Kidney epithelial cell (primary cell): Measurements from ENCODE around the gene ZNF513. TPM values are rescaled to one million over a fixed set of nuclear protein-coding genes. Genes with fewer than 3 reads are reported as not detected.
"Not testable (repeated sequence)": the region's sequence is repeated elsewhere in the genome, so short reads cannot be mapped to it uniquely, and the experiment has no call there.

Experiments used
- DNase-seq: peaks from one replicate; pipeline ENCODE4 v3.0.0-alpha.2; 2010; ENCODE audit warnings: low read depth
- H3K27me3 ChIP-seq: 2 replicates; pipeline ENCODE4 v1.6.0; 2011; ENCODE audit warnings: low read length; ENCODE audit not compliant: control insufficient read depth, insufficient read depth
- H3K36me3 ChIP-seq: 2 replicates; pipeline ENCODE4 v1.5.1; 2011; ENCODE audit warnings: low read length; ENCODE audit not compliant: control insufficient read depth, insufficient read depth
- H3K4me3 ChIP-seq: 2 replicates; pipeline ENCODE4 v1.5.1; 2011; ENCODE audit warnings: low read depth, mild to moderate bottlenecking, control low read depth, low read length
- total RNA-seq: library from RNA; depleted of rRNA; stranded (reverse); fragments of >200 nt; gene quantifications from 2 replicates; pipeline ENCODE4 v1.2.3, GENCODE V29; 2015
- TF ChIP-seq, protein P1 (sequence below): IDR thresholded peaks from 2 replicates; pipeline ENCODE4 v1.5.1; 2011; ENCODE audit warnings: mild to moderate bottlenecking, moderate library complexity, low read length, control low read depth, inconsistent platforms; ENCODE audit not compliant: insufficient read depth, poor library complexity, severe bottlenecking

Gene ZNF513
- total RNA-seq, 1 donor from 2014 or later, result 11.5 TPM

DNA sequence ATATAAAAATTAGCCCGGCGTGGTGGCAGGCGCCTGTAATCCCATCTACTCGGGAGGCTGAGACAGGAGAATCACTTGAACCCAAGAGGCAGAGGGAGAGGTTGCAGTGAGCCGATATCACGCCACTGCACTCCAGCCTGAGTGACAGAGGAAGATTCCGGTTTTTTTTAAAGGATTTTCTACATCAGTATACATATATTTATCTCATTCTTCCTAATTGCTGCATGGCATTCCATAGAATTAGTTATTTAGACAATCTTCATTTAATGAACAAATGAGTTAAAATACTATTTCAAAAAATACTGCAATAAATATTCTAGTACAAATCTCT is 26.0 kb downstream of the ZNF513 start:
- TF ChIP-seq, protein P1, sequence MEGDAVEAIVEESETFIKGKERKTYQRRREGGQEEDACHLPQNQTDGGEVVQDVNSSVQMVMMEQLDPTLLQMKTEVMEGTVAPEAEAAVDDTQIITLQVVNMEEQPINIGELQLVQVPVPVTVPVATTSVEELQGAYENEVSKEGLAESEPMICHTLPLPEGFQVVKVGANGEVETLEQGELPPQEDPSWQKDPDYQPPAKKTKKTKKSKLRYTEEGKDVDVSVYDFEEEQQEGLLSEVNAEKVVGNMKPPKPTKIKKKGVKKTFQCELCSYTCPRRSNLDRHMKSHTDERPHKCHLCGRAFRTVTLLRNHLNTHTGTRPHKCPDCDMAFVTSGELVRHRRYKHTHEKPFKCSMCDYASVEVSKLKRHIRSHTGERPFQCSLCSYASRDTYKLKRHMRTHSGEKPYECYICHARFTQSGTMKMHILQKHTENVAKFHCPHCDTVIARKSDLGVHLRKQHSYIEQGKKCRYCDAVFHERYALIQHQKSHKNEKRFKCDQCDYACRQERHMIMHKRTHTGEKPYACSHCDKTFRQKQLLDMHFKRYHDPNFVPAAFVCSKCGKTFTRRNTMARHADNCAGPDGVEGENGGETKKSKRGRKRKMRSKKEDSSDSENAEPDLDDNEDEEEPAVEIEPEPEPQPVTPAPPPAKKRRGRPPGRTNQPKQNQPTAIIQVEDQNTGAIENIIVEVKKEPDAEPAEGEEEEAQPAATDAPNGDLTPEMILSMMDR, result no peak
- Histone ChIP-seq H3K27me3 (no peaks in the 10 kb centered on the region), H3K4me3 (no peak overlapping the region), H3K36me3 (no peaks in the 10 kb centered on the region)
- DNase-seq, result no peak

GRCh38 chr2:27353762-27354596 is 26.6 kb downstream of the ZNF513 start:
- H3K4me3 ChIP-seq, result no peak overlapping the region
- no peaks in the 10 kb centered on the region for H3K36me3 ChIP-seq
- no peak for DNase-seq
- H3K27me3 ChIP-seq, result no peaks in the 10 kb centered on the region
- TF ChIP-seq, protein P1, result no peak

GRCh38 chr2:27353386-27353761 is 27.2 kb downstream of the ZNF513 start:
- H3K27me3 ChIP-seq, H3K4me3 ChIP-seq, H3K36me3 ChIP-seq, DNase-seq: not testable (repeated sequence)

DNA sequence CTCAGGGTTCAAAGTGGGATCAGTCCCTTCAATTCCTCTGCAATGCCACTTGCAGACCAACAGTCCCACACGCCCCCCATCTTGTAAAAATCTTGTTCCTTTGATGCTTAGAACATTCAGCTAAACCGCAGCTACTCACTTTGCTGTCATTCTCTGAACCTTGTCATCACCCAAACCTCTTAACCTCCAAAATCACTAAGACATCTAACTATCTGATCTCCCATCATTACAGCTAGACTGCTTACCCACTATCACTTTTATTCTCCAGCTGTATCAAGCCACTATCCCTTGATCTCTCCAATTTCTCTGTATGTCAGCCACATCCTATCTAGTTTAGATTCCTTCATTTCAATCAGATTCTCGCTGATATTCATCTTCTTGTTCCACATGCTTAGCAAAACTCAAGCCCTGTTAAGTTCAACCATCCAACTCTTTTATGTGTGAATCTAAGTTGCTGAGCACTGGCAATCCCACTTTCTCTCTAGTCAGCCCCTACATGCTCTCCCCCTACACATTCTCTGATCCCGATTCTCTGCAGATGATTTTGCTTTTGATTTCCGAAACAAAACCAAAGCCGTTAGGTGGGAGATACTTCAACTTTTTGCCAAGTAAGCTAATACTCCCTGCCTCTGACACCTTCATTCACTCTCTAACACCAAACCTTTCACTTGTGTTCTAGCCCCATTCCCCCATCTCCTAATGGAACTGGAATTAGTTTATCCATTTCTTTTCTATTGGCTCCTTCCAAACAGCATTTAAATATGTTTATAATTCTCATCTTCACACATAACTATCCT is 28.5 kb downstream of the ZNF513 start:
- TF ChIP-seq, protein P1, result no peak
- Histone ChIP-seq H3K27me3 (no peaks in the 10 kb centered on the region), H3K36me3 (no peaks in the 10 kb centered on the region), H3K4me3 (no peak overlapping the region)
- DNase-seq, result no peak

DNA sequence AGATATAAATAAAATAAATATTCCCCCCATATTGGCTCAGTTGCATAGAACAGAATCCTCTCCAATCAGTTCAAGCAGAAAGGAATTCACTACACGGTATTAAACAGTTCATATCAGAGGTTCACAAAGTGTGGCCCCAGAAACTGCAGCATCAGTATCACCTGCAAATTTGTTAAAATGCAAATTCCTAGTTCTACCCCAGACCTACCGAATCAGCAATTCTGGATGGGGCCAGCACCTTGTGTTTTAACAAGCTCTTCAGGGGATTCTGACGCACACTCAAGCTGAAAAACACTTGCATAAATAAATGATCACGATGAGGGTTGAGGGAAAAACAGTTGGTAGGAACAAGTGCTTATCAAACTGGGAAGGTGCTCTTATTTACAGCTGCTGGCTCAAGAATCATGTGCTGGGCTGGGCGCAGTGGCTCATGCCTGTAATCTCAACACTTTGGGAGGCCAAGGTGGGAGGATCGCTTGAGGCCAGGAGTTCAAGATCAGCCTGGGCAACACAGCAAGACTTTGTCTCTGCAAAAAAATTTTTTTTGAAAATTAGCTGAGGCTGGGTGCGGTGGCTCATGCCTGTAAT is 30.3 kb downstream of the ZNF513 start:
- no peak overlapping the region for H3K4me3 ChIP-seq
- TF ChIP-seq, protein P1, result no peak
- DNase-seq, result no peak
- H3K36me3 ChIP-seq, result no peaks in the 10 kb centered on the region
- H3K27me3 ChIP-seq, result no peaks in the 10 kb centered on the region

- H3K27me3 ChIP-seq, result no peaks in the 10 kb centered on the region
- TF ChIP-seq, protein P1, result no peak
- no peak for DNase-seq
- no peak overlapping the region for H3K4me3 ChIP-seq
- peaks cover 1% of the 10 kb centered on the region for H3K36me3 ChIP-seq
These were observed 32.9 kb downstream of the ZNF513 start for GRCh38 chr2:27347641-27348040.
